HG03097 (cell line): ENCODE data around the gene PLXNB3.
"Not testable (repeated sequence)": the region's sequence is repeated elsewhere in the genome, so short reads cannot be mapped to it uniquely, and the experiment has no call there.

Experiments
- ATAC-seq: cut with Tn5 transposase; IDR thresholded peaks from one replicate; pipeline ENCODE4 v1.9.1; 2021; ENCODE audit not compliant: unreplicated experiment, low FRiP score

The PLXNB3 gene

DNA sequence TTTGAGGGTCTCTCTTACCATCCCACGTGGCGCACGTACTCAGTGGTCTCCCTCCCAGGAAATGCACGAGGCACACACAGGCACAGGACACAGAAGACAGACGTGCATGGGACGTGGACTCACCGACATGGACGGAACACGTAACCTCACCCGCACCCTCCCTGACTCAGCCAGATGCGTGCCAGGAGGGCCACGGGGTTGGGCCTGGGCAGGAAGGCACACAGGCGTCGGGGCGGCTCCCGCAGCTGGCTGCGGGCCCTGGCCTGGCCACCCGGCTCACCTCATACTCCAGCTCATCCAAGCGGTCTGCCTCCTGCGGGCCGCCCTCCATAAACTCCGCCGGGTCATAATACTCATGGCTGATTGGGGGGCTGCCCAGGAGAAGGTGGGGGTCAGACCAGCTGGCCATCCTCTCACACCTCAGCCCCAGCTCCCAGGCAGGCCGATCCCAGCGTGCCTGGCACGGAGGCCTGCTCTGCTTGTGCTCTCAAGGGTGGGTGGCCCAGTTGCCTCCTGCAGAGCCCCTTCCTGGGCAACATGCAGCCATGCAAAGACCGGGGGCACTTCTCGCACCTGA, 43.0 kb downstream of the PLXNB3 start:
- ATAC-seq, result no peak

GRCh38 chrX:153807976-153808375, 43.9 kb downstream of the PLXNB3 start:
- no peak for ATAC-seq

GRCh38 chrX:153812220-153812619, 48.2 kb downstream of the PLXNB3 start:
- no peak for ATAC-seq

GRCh38 chrX:153813161-153813560, 49.1 kb downstream of the PLXNB3 start:
- ATAC-seq, result no peak

GRCh38 chrX:153814591-153815315, 50.7 kb downstream of the PLXNB3 start:
- ATAC-seq, result no peak

DNA sequence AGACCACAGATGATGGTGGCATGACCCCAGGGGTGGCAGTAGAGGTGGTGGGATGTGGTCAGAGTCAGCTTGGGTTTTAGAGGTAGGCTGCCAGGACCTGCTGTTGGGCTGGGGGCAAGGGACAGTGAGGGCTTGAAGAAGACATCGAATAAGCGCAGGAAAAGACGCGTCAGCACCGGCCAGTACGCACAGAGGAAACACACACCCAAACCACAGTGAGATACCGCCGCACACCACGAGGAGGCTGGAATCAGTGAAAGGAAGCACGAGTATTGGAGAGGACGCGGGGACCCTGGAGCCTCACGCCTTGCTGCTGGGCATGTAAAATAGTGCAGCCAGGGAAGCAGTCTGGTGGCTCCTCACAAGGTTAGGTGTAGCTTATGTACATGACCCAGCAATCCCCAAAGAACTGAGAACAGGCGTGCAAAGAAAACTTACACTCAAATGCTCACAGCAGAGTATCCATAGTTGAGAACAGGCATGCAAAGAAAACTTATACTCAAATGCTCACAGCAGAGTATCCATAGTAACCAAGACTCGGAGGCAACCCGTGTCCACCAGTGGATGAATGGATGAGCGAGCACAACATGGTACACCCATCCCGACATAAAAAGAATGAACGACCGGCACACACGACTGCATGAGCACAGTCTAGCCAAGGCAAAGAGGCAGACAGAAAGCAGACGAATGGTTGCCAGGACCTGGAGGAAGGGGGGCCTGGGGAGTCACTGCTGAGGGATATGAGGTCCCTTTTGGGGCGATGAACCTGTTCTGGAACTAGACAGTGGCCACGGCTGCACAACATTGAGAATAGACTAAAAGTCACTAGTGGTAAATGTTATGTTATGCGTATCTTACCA, 53.0 kb downstream of the PLXNB3 start:
- no peak for ATAC-seq

- ATAC-seq, result not testable (repeated sequence)
Measured at GRCh38 chrX:153818064-153818463, 54.0 kb downstream of the PLXNB3 start.

DNA sequence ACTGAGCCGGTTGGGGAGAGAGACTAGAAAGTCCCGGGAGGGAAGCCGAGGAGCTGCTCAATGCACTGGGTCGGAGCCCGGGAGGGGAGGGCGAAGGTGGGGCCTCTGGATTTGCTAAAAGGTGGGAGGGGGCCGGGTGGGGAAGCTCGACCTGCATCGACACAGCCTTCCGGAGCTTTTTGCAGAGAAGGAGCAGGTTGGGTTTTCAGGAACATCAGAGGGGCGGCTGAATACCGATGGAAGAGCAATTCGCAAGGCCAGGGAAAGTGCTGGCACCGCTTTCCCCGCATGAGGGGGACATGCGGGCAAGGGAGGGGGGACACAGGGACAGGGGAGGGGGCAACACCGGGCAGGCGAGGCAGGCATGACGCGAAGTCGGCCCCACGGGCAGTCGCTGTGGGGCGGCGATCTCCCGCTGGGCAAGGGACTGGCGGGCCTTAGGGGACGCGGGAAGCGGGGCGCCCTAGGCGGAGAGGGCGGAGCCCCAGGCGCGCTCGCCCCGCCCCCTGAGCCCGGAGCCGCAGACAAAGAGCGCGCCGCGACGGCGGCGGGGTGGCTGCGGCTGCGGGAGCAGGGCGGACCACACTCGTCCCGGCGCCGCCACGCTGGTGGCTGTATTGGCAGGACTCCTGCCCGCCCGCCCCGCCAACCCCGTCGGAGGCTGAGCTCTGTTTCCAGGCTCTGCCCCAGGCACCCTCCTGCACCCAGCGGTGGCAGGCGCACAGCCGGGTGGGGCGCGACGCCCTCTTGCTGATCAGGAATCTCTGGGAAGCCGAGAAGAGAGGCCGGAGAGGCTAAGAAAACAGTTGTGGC, 54.7 kb downstream of the PLXNB3 start:
- no peak for ATAC-seq

GRCh38 chrX:153819384-153820040, 55.5 kb downstream of the PLXNB3 start:
- no peak for ATAC-seq

GRCh38 chrX:153820601-153821000, 56.6 kb downstream of the PLXNB3 start:
- ATAC-seq, result no peak

DNA sequence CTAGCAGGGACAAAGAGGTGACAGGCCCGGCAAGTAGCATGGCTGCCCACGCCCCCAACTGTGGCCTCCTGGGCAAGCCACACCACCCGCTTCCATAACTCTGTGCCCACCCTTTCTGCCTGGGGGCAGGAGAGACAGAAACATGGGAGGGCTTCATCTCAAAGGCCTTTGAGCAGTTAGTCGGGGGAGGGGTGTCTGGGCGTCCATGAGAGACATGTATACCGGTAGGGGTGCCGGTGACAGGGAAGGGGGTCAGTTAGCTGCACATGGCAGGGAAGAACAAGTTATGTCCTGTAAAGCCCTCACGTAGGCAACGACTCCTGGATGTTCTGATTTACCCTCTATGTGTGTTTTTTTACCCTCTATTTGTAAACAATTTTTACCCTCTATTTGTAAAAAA, 57.0 kb downstream of the PLXNB3 start:
- no peak for ATAC-seq

GRCh38 chrX:153824348-153824747, 60.3 kb downstream of the PLXNB3 start:
- no peak for ATAC-seq

- ATAC-seq, result no peak
Measured at GRCh38 chrX:153825042-153825441, 61.0 kb downstream of the PLXNB3 start.
